NCI-H226 (cell line): ENCODE results near the gene SIGLEC14.
"Not testable (repeated sequence)": the region's sequence is repeated elsewhere in the genome, so short reads cannot be mapped to it uniquely, and the experiment has no call there.

Source experiments
- DNase-seq: peaks from one replicate; pipeline ENCODE4 v3.0.0-alpha.2; 2015

SIGLEC14 gene

GRCh38 chr19:51668216-51668615 lies 21.6 kb upstream of the SIGLEC14 start:
- no peak for DNase-seq

- peak; percentile 32 for DNase-seq
Measured at GRCh38 chr19:51664997-51665396, 18.4 kb upstream of the SIGLEC14 start.

DNA sequence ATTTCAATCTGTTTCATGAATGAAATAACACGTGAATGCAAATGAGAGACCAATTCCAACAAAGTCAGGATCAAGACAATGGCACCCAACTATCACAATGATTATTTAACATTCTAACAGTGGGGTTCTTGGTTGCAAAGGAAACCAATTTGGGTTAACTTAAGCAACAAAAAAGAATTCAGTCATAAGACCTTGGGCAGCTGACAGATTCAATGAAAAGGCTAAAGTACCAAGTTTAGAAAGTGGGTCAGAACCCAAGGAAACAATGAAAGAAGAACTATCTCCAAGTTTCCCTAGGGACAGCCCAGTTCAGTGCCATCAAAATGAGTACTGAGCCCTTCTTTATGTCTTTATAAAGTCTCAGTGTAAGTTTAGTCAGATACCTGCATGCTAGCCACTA lies 17.5 kb upstream of the SIGLEC14 start:
- DNase-seq, result no peak

DNA sequence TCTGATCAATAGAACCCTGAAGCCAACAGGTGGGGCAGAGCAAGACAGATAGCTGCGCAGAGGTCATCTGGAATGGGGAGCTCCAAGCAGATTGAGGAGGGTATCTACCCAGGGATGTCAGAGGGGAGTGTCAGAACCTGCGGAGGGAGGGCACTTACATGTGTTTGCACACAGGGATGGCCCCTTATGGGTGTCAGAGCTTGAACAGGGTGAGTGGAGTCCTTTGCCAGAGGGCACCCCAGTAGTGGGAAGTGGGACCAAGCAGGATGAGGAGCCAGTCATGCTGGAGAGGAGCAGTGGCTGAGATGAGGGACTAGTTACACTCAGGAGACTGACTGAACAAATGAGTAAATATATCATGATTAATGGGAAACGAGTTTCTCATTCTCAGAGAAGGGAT lies 17.0 kb upstream of the SIGLEC14 start:
- no peak for DNase-seq

- DNase-seq, result peak; percentile 56
Measured at GRCh38 chr19:51660975-51661600, 14.5 kb upstream of the SIGLEC14 start.

DNA sequence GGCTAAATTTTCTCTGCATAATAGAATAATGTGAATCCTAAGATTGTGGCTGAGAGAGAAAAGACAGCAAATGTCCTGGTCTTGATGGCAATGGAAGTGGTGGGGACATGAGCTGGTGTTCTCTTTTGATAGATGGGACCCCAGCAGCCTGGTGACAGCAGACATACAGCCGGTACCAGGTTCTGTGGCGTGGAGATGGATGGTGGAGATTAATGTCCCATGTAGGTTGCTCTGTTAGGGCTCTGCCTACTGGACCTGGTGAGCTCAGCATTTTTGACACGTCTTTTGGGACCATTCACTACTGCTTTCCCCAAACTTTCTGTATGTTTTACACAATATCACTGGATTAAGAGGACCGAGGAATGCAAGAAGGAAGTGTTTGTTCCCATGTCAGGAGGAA lies 8.2 kb upstream of the SIGLEC14 start:
- DNase-seq, result no peak

GRCh38 chr19:51653162-51653561 lies 6.5 kb upstream of the SIGLEC14 start:
- DNase-seq, result no peak

- no peak for DNase-seq
Measured at GRCh38 chr19:51652266-51652665, 5.6 kb upstream of the SIGLEC14 start.

DNA sequence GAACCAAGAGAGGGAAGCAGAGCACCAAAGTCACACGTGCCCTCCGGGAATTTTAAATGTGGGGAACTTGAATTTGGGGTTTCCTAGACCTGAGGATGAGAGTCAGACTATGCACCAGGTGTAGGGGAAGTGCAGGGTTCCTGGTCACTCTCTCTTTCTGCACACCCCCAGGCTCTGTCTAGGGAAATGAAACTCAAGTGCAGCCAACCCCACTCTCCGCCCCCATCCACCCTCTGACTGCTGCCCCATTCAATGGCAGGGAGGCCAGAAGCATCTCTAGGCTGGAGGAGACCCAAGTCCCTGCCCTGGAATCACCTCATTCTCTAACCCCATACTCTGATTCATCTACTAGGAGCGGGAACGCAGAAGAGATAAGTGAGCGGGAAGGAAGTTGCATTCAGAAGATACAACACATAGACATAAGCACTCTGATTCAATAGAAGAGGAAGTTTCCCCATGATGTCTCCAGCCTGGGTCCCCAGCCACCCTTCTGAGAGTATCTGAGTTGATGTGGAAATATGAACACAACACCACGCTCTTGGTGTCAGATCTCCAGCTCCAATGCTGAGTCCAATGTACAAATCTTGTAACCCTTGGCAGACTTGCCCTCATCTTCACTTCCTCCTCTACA lies 4.7 kb upstream of the SIGLEC14 start:
- no peak for DNase-seq

DNA sequence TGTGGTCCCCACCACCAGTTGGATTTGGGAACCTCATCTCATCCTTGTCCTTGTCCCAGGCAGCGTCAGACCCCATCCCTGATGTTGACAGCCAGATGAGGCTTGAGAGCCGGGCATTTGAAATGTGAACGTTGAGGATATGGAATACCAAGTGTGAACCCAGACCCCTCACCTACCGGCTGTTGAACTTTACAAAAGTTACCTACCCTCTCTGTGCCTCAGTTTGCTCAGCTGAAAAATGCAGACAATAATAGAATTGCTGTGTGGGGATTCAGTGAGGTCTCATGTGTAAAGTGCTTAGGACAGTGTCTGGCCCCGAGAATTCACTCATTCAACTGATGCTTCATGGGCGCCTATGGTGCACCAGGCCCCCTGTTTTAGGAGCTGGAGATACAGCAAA lies 693 bp upstream of the SIGLEC14 start:
- no peak for DNase-seq

GRCh38 chr19:51644636-51645271 lies 1.9 kb downstream of the SIGLEC14 start:
- DNase-seq, result no peak

- DNase-seq, result no peak
Measured at GRCh38 chr19:51641648-51642047, 5.0 kb downstream of the SIGLEC14 start.

GRCh38 chr19:51640386-51640785 lies 6.2 kb downstream of the SIGLEC14 start:
- no peak for DNase-seq

- no peak for DNase-seq
Measured at GRCh38 chr19:51639916-51640315, 6.7 kb downstream of the SIGLEC14 start.

- no peak for DNase-seq
Measured at GRCh38 chr19:51637362-51637978, 9.2 kb downstream of the SIGLEC14 start.

- DNase-seq, result no peak
Measured at GRCh38 chr19:51632126-51632525, 14.5 kb downstream of the SIGLEC14 start.

DNA sequence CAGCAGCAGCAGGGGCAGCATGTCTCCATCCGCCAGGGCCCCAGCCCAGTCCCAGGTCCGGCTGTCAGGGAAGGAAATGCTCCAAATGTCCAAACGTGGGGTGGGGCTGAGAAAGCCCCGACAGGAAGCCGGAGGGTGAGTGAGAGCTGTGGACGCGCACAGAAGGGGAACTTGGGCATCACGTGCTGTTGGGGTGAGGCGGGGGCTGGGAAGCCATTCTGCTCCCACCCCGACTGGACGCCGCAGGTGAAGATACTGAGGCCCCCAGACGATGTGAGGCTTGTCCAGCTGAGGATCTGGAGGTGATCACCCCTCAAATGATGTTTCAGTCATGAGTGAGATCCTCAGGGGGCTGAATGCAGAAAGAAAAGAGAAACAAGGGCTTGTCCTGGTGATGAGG lies 16.3 kb downstream of the SIGLEC14 start, which contains the start of gene SIGLEC5:
TSS of gene SIGLEC5 (minus strand) at position 87 of the 400 bp plus-strand sequence. CDS start at position 21, 66 bp downstream.
- DNase-seq, result not testable (repeated sequence)

- DNase-seq, result no peak
Measured at GRCh38 chr19:51628153-51628939, 18.3 kb downstream of the SIGLEC14 start.

DNA sequence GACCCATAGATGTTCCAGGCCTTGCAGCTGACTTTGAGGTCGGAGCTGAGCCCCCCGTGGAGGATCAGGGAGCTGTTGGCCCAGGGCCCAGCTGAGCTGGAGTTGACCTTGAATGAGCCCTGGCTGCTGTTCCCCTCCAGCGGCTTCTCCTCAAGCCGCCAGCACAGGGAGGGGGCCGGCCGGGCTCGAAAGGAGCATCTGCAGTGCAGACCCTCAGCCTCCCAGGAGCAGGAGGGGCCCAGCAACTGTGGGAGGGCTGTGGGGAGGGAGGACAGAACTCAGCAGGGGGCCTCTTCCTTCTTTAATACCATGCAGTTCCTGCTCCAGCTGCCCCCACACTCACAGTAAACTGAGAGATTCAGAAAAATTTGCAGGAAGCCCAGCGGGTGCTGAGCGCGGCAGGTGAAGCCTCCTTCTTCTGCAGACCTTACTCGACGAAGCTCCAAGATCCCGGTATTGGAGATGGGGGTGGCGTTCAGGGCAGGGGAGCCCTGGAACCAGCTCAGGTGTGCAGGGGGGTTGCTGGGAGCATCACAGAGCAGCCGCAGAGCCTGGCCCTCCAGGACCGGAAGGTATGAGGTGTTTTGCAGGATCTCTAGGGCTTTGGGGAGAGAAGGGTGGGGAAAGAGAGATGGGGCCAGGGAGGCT lies 19.0 kb downstream of the SIGLEC14 start:
- DNase-seq, result no peak

GRCh38 chr19:51626675-51627074 lies 19.9 kb downstream of the SIGLEC14 start:
- DNase-seq, result no peak

- DNase-seq, result no peak
Measured at GRCh38 chr19:51621178-51621577, 25.4 kb downstream of the SIGLEC14 start.

DNA sequence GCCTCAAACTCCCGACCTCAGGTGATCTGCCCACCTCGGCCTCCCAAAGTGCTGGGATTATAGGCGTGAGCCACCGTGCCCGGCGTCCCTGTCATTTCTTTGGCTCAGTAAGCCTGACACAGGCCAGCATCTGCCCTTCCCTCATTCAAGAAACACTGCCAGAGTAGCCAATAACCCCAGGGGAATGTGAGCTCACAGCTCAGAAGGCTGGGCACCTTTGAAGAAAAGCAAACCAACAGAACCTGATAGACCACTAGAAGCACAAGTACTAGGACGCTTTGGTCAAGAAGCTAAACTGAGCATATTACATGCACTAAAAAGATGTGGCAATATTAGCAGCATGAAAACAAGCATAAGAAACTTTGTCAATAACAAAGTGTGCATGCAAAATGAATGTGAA lies 30.6 kb downstream of the SIGLEC14 start:
- no peak for DNase-seq

GRCh38 chr19:51614789-51615188 lies 31.8 kb downstream of the SIGLEC14 start:
- no peak for DNase-seq
